Measurements from ENCODE around the gene MYRIP.
"Not testable (repeated sequence)": the region's sequence is repeated elsewhere in the genome, so short reads cannot be mapped to it uniquely, and the experiment has no call there.

Gene MYRIP

DNA sequence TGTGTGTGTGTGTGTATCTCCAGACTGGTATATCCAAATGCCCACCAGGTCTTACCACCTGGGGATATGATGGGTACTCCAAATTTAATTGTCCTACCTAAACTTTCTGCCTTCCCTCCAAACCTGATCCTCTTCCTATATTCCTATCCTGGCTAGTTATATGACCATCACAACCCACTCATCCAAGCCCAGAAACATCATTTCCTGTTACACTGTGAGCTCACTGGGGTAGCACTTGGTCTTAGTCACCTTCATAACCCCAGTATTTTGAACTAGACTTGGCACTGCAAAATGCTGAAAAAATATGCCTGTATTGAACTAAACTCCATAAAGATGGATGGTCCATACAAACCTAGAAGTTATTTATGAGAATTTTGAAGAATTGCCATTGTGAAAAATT, 321.3 kb downstream of the MYRIP start:
- no peak for DNase-seq (ENCODE audit: low read depth)

- DNase-seq (ENCODE audit: low read depth), result not testable (repeated sequence)
Measured at GRCh38 chr3:40133886-40134575, 324.6 kb downstream of the MYRIP start.

DNA sequence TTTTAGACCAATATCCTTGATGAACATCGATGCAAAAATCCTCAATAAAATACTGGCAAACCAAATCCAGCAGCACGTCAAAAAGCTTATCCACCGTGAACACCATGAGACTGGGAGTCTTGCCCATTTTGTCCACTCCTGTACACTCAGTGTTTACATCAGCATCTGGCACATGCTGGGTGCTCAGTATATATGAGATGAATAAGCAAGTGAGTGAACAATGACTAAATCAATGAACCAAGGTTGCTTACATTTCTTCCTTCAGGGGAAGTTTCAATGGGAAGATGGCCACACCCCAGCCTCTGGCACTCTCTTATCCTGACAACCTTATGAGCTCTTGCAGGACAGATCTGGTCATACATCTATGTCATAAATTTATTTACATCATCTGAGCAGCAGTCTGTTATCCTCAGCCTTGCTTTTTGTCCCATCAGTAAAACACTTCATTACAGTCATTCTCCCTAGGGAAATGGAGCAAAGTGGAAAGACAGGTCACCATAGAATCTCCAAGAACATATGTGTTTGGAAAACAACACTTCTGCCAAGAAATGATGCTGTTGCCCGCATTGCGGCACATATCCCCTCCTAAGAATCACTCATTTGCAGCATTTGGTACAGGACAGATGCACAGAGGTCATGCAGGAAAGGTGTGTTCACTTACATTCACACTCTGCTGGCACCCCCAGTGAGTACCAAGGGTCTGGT, 328.3 kb downstream of the MYRIP start:
- no peak for DNase-seq (ENCODE audit: low read depth)

DNA sequence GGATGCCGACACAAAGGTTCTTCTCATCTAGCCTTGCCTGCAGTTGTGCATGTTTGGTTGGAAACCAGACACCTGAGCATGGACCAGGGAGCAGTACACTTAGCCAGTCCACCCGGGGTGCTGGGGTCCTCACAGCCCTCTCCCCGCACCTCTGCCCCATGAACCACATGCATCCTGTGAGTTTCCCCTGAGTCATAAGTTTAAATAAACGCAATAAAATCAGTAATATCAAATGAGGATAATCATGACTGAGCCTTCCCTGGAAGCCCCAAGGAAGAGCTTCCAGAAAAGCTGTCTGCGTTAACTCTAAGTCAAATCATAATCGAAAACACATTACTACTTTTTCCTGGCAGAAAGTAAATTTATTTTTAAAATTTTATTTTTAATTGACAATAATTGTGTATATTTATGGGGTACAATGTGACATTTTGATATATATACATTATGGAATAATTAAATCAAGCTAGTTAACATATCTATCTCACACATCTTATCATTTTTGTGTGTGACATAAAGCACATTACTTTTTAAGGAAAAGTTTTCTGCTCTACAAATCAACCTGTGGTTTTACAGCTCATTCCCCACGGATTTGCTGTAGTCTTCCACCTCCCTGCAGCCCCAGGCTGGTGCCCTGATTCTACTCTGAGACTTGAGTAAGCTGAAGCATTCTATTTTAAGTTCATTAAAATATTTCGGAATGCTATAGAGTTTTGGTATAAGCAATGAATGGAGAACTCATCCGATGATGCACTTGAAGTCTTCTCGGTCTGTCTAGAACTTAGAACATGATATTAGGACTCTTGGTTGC, 334.1 kb downstream of the MYRIP start:
- DNase-seq (ENCODE audit: low read depth), result no peak

- no peak for DNase-seq (ENCODE audit: low read depth)
Measured at GRCh38 chr3:40148827-40149226, 339.4 kb downstream of the MYRIP start.

DNA sequence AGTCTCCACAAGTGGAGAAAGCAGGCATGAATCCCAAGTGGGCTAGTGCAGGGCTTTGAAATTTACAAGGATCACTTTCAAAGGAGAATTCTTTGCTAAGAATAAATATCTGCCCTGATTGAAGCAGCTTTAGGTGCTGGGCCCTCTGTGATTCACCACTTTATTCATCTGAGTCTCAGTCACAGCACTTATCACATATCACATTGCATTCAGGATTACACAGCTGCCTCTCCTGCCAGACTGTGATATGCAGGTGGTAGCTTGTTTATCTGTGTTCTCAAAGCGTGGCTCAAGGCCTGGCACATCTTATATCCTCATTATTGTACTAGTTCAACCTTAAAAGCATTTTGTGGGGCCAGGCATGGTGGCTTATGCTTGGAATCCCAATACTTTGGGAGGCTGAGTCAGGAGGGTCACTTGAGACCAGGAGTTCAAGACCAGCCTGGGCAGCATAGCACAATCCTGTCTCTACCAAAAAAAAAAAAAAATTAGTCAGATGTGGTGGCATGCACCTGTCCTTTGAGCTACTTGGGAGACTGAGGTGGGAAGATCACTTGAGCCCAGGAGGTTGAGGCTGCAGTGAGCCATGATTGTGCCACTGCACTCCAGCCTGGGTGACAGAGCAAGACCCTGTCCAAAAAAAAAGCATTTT, 343.2 kb downstream of the MYRIP start:
- no peak for DNase-seq (ENCODE audit: low read depth)

DNA sequence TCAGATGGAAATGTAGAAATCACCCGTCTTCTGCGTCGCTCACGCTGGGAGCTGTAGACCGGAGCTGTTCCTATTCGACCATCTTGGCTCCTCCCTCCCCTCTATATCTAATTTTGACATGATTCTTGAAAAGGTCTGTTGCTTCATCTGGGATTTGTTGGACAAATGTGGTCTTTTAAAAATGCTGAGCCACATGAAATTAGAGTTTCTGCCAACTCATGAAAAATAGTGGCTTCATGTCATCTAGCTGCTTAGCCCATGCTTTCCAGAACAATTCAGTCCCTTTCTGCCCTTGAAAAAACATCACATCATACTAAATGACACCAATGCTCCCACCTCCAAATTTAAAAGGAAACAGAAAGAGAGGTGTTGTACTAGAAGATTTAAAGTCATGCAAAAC, 351.5 kb downstream of the MYRIP start:
- no peak for DNase-seq (ENCODE audit: low read depth)

DNA sequence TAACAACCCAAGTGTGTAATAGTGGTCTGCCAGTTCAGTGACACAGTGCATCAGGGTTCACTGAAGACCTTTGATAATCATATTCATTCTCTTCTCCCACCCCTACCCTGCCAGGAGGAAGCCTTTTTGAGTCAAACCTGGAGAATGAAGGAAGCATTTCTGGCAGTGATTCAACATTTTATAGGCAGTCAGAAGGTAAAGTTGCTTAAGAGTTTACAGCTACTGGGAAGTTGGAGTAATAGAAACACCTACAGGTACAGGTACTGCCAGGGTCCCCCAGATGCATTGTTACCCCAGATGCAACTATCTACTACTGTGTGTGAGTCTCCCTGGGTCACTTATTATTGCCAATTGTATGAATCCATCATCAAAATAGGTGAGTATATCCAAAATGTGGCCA, 353.2 kb downstream of the MYRIP start:
- DNase-seq (ENCODE audit: low read depth), result no peak

GRCh38 chr3:40166997-40167396, 357.6 kb downstream of the MYRIP start:
- no peak for DNase-seq (ENCODE audit: low read depth)

- DNase-seq (ENCODE audit: low read depth), result no peak
Measured at GRCh38 chr3:40167958-40168357, 358.5 kb downstream of the MYRIP start.

DNA sequence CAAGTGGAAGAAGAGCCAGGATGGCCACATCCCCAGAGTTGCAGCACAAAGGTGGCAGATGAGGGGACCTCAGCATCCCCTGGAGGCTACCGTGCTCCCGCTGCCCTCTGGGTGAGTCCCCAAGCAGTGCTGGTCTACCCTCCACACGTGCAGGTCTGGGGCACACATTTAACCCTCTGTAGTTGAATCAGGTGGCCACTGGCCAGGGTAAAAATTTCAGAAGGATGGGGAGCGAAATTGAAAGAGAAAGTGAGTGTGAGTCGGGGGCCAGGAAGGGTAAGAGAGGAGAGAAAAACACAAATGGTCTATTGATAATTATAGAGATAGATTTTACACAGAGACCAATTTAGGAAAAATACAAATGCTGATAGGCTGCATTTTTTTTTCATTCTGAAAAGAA, 360.6 kb downstream of the MYRIP start:
- no peak for DNase-seq (ENCODE audit: low read depth)

- no peak for DNase-seq (ENCODE audit: low read depth)
Measured at GRCh38 chr3:40170395-40170794, 361.0 kb downstream of the MYRIP start.

DNA sequence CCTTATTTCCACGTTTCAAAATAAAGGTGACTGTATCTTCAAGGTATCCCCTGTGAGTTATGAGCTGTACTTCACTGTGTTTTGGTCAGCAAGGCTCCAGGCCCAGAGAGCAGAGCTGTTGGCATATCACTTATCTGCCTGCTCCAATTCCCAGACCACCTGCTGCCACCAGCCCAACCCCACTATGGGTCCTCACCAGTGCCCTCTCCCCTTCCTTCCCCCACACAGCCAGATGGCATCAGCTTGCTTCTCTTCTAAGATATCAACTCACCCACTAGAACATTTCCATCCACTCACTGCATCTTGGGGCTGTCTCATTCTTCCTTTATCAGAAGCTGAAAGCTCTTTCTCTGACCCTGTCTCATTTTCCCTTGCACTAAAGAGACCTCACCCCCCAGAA, 363.2 kb downstream of the MYRIP start:
- no peak for DNase-seq (ENCODE audit: low read depth)

DNA sequence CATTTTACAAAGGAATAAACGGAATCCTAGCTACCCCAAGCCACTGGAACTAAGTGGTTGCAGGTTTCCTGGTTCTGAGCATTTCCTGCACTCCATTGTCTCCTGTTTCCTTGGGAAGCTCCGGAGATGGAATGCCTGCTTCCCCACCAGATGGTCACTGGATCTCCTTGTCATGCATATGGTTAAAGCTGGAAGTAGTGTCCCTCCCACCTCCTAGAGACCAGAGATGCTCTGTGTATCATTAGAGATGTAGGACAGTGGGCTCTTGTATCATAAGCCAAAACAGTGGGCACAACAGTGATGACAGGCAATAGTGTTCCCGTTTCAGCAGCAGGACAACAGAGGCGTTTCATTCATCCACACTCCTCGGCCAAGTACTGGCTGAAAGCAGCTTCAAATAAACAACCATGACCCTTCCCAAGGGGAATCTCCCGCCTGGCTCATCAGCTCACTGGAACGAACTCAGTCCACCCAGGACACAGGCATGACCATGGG, 363.9 kb downstream of the MYRIP start:
- no peak for DNase-seq (ENCODE audit: low read depth)

DNA sequence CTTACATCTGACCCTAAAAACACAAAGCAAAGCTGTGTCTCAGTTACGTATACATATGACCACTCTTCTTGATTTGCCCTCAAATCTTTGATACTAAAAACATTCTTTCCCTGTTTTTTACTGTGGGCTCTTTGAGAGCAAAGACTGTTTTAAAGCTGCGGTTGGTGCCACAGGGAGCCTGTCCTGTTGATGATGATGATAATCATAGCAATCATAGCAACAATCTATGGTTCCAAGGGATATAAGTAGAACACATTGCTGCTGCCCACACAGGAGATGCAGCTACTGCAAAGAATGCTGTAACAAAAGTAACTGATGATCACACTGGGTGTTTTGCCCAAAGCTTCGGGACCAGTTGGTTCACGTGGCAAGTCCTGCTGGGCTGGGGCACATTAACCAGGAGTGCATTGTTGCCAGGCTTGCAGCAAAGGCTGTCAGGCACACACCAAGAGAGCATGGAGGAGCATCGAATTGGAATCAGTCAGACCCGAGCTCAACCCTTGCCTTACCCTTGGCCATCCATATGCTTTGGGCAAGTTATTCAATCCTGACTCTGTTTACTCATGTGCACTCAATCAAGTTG, 368.7 kb downstream of the MYRIP start:
- no peak for DNase-seq (ENCODE audit: low read depth)

DNA sequence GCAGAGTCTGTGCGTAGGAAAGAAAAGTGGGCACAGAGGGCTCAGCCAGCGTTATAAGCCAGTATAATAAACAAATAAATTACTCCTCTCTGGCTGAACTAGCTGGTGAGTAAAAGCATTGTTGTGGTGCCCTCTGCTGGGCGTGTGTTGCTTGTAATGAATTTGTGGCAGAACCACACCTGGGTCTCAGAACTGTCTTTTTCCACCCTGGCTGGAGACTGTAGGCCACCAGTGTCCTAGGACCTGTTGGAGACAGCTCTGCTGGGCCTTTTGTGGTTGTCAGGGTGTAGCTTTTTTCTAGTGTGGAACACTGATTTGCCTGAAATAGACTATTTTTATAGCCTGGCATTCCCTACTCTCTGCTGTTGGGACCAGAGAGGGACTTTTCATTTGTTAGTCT, 369.6 kb downstream of the MYRIP start:
- peak; percentile 9 for DNase-seq (ENCODE audit: low read depth)

- no peak for DNase-seq (ENCODE audit: low read depth)
Measured at GRCh38 chr3:40181182-40181581, 371.8 kb downstream of the MYRIP start.

DNA sequence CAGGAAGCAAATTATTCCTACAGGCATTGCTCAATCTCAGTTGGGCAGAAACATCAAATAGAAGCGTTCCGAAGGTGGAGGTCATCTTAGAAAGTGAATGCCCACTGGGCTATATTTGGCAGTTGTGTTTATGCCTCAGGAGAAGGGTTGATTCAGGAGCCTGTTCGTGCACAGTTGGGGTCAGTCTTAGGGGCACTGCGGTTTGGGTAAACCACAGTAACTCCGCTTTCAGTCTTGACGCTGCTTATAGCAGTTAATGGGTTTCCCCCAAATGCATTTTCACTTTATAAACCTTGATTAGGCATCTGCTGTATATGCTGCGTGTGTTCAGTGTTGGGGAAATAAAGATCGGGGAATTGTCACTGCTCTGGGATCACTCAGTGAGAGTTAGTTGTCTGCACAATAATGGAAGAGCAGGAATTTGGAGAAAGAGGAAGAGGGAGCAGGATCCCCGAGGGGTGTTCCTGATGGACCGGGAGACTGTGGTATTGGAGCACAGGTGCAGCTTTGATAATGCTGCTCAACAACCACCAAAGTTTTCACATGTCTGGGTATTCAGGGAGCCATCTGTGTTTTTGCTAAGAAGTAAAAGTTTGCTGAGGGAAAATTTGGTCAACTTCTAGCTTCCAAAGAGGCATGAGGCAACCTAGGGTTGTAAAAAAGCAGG, 375.8 kb downstream of the MYRIP start:
- no peak for DNase-seq (ENCODE audit: low read depth)

- no peak for DNase-seq (ENCODE audit: low read depth)
Measured at GRCh38 chr3:40186508-40186907, 377.1 kb downstream of the MYRIP start.

- DNase-seq (ENCODE audit: low read depth), result no peak
Measured at GRCh38 chr3:40187945-40188344, 378.5 kb downstream of the MYRIP start.

DNA sequence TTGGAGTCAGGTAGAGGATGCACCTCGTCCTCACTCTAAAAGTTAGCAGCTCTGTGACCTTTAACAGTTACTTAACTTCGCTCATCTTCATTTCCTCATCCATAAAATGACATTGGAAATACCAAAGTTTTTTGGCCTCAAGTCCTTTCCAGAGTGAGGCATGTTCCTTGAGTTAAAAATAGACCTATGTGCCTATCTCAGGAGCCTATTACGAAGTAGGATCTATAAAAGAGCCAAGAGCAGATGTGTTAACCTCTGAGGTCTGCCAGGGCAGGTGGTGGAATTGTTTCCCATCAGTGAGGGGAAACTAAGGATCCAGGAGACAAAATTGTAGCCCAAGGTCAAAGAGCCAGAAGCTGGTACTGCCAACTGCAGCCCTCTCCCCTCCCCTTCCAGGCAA, 379.7 kb downstream of the MYRIP start:
- no peak for DNase-seq (ENCODE audit: low read depth)

Data from T-helper 22 cell (primary cell).